Subcutaneous preadipocyte (primary cell): Measurements from ENCODE around the gene PLSCR2. TPM values are rescaled to one million over a fixed set of nuclear protein-coding genes. Genes with fewer than 3 reads are reported as not detected.

ENCODE experiments used
- total RNA-seq: library from RNA; depleted of rRNA; stranded (reverse); fragments of >200 nt; gene quantifications from 2 replicates; pipeline ENCODE4 v1.2.3, GENCODE V29; 2012

Gene PLSCR2, protein sequence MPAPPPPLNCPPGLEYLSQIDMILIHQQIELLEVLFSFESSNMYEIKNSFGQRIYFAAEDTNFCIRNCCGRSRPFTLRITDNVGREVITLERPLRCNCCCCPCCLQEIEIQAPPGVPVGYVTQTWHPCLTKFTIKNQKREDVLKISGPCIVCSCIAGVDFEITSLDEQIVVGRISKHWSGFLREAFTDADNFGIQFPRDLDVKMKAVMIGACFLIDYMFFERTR
- total RNA-seq = not detected in 2 replicates

DNA sequence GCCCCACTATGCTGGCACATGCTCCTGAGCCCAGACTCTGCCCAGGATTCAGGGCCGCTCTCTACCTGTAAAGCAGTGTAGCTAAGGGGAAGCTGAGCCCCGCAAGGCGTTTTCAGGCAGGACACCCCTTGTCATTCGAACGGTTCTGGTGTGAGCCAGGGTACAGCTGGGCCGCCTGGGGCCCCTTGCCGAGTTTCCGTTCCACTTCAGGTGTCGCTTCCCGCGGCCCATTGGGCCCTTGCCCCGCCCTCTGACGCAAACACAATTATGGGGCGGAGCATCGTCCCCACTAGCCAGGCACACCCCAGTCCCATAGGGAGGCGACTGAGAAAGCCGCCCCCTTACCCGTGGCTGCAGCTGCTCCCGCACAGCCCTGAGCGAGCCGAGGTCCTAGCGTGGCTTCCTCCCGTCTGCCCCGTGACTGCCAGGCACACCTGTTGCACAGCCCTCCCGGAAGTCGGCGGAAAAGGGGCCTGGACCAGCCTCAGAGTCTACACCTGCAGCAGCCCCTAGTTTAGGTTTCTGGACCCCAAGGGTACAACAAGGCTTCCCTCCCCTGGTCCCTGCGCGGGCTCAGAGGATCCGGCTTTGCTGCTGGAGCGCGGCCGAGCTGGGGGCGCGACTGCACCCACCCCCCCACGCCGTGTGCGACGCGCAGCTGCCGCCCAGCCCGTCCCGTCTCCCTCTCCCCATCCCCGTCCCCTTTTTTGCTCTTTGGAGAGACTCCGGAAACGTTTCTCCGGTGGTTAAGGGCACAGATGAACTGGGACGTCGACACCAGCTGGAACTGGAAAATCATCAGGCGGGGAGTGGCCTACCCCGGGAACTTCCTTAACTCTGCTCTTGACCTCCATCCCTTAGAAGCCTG lies at the start of gene PLSCR2:
PLSCR2 (minus strand) TSS at position 412 of the 868 bp plus-strand sequence. CDS start 9,657 bp downstream, outside the sequence.

Other genes starting within 250 kb of the PLSCR2 start
- gene PLSCR4, start 218.5 kb downstream of the PLSCR2 start, total RNA-seq = 9.4 and 11.0 TPM in 2 replicates
- gene PLSCR1, start 75.0 kb upstream of the PLSCR2 start, total RNA-seq = 36.4 and 40.3 TPM in 2 replicates
- not detected in 2 replicates for gene PLSCR5, start 135.8 kb upstream of the PLSCR2 start, total RNA-seq